Retinal pigment epithelial cell (primary cell): ENCODE results near the gene AGBL4.

Source experiments
- DNase-seq: peaks from one replicate; pipeline ENCODE4 v3.0.0-alpha.2; 2010; ENCODE audit warnings: low read depth
- H3K4me3 ChIP-seq: 2 replicates; pipeline ENCODE4 v1.5.1; 2011; ENCODE audit warnings: mild to moderate bottlenecking, low read length, control low read depth, moderate library complexity
- TF ChIP-seq, protein P1 (sequence below): conservative IDR thresholded peaks from 2 replicates; pipeline ENCODE4 v1.5.1; 2011; ENCODE audit warnings: low read depth, low read length, control low read depth, inconsistent platforms

AGBL4 gene

DNA sequence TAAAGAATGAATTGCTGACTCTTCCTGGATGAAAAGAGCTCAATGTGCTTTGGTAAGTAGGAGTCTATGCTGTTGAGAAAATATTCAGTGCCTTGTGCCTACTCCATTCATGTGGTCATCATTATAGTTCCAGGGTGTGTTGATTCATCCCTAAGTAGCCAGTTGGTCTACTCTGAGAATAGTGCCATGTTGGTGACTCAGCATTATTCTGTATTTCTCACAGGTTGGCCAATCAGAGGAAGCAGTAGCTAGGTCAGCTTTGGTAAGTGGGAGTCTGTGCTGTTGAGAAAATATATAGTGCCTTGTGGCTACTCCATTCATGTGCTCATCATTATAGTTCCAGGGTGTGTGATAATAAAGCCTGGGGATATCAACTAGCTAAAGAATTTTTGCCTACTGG is 397.3 kb downstream of the AGBL4 start:
- no peak overlapping the region for H3K4me3 ChIP-seq
- DNase-seq: no peak
- TF ChIP-seq, protein P1, sequence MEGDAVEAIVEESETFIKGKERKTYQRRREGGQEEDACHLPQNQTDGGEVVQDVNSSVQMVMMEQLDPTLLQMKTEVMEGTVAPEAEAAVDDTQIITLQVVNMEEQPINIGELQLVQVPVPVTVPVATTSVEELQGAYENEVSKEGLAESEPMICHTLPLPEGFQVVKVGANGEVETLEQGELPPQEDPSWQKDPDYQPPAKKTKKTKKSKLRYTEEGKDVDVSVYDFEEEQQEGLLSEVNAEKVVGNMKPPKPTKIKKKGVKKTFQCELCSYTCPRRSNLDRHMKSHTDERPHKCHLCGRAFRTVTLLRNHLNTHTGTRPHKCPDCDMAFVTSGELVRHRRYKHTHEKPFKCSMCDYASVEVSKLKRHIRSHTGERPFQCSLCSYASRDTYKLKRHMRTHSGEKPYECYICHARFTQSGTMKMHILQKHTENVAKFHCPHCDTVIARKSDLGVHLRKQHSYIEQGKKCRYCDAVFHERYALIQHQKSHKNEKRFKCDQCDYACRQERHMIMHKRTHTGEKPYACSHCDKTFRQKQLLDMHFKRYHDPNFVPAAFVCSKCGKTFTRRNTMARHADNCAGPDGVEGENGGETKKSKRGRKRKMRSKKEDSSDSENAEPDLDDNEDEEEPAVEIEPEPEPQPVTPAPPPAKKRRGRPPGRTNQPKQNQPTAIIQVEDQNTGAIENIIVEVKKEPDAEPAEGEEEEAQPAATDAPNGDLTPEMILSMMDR: no peak

DNA sequence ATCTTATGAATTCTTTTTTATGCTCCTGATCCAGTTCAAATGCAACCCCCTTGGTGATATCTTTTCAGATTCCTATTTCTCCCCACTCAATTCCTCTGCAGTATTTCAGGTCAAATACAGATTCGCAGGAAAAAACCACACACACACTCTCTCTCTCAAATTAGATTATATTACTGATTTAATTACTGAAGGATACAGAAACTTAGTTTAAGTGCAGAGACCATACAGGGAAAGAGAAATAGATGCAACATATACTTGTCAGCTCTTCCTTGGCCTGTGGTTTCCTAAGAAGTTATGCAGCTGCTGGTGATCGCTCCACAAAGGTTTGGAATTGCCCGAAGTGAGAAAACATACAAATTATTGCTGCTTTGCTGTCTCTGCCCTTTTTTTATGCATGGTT is 400.9 kb downstream of the AGBL4 start:
- TF ChIP-seq, protein P1: no peak
- no peak for DNase-seq
- no peak overlapping the region for H3K4me3 ChIP-seq

DNA sequence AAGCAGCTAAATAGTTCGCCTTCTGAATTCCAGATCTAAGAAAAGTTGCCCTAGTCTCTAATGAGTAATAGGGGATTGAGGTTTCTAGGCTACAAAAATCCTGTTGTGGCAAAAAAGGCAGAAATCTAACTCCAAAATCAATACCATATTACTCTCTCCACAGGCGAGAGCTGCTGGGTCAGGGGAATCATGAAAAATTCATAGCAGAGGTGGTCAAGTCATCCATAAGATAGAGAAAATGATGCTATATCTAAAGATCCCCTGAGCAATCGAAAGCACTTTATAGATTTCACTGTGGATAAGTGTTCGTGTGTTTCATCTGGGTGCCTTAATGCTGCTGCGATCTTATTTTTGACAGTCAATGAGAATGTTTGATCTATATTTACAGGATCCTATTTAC is 417.7 kb downstream of the AGBL4 start:
- DNase-seq: no peak
- TF ChIP-seq, protein P1: no peak
- no peak overlapping the region for H3K4me3 ChIP-seq

DNA sequence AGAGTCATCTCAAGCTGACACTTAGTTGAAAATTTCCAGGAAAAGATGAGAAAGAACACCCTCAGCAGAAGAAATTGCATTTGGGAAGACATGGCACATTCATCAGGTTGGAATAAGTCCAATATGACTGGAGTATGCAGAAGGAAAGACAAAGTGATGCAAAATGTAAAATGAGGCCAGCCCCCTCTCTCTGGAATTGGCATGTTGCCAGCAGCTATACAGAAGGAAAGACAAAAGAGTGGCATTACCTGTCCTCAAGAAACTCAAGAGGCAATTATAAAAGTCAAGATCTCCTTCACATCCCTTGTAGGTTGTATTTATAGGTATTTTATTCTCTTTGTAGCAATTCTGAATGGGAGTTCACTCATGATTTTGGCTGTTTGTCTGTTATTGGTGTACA is 426.3 kb downstream of the AGBL4 start:
- TF ChIP-seq, protein P1: no peak
- DNase-seq: no peak
- H3K4me3 ChIP-seq: no peak overlapping the region

DNA sequence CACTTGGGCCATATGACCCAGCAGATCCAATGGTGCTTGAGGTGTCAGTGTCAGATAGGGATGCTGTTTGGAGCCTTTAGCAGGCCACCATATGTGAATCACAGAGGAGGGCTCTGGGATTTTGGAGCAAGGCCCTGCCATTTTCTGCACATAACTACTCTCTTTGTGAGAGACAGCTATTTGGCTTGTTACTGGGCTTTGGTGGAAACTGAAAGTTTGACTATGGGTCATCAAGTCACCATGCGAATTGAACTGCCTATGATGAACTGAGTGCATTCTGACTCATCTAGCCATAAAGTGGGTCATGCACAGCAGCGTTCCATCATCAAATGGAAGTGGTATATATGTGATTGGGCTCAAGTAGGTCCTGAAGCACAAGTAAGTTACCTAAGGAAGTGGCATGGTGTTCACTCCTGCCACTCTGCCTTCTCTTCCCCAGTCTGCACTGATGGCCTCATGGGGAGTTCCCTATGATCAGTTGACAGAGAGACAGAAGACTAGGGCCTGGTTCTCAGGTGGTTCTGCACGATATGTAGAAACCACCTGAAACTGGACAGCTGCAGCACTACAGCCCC is 447.3 kb downstream of the AGBL4 start:
- TF ChIP-seq, protein P1: no peak
- H3K4me3 ChIP-seq: no peak overlapping the region
- no peak for DNase-seq

DNA sequence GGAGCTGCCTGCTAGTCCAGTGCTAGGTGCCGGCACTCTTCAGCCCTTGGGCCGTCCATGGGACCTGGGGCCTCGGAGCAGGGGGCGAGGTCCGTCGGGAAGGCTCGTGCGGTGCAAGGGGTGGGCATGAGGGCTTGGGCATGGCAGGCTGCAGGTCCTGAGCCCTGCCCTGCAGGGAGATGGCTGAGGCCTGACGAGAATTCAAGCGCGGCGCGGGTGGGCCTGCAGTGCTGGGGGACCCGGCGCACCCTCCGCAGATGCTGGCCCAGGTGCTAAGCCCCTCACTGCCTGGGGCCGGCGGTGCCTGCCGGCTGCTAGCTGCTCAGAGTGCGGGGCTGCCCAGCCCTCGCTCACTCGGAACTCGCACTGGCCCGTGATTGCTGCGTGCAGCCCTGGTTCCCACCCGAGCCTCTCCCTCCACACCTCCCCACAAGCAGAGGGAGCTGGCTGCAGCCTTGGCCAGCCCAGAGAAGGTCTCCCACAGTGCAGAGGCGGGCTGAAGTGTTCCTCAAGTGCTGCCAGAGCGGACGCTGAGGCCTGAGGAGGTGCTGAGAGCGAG is 467.0 kb downstream of the AGBL4 start:
- DNase-seq: no peak
- H3K4me3 ChIP-seq: no peak overlapping the region
- TF ChIP-seq, protein P1: no peak

DNA sequence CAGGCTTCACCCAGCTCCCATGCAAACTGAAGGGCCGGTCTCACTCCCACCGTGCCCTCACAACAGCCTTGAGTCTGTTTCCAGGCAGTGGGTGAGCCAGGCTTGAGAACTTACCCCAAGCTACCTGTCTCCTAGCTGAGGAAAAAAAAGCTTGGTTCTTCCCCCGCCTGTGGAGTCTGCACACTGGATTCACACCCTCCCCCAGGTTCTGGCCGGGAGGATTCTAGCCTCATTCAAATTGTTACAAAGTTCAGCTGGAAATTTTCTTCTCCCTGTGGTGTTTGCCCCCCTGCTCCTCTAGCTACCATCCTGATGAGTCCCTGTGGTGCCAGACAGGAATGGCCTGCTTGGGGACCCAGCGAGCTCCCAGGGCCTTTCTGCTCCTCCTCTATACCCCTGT is 471.7 kb downstream of the AGBL4 start:
- no peak for DNase-seq
- TF ChIP-seq, protein P1: no peak

More for the DNA sequence above, 471.7 kb downstream of the AGBL4 start:
- H3K4me3 ChIP-seq: no peak overlapping the region
